Measurements from ENCODE around the gene NDOR1. TPM values are rescaled to one million over a fixed set of nuclear protein-coding genes. Genes with fewer than 3 reads are reported as not detected.

The NDOR1 gene
- total RNA-seq, 1 experiment from 2014 or later: 27.7 TPM

DNA sequence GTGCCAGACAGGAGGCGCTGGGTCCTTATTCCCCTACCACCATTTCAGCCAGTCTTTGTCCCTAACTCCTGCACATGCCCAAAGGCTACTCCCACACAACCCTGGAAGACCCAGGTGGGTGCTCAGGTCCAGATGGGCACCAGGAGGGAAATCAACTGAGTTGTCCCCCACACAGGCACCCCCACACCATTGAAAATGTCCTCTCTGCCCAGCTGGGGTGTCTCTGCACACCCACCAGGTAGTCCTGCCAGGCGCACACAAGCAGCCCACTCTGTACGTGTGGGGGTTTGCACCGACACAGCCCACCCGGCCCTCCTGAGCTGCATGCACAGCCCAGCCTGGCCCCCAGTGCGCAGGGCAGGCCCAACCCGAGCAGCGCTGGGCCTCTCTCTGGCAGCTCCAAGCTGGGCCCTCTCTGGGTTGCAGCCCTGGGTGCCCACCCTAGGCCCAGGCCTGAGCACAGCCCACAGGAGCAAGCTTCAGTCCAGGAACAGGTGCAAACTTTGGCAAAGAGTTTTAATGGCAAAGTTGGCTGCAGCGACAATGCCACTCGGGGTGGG lies 14.3 kb downstream of the NDOR1 start:
- intact Hi-C loops (cut with micrococcal nuclease; ENCODE audit: unreplicated experiment): no loop called here
- no peaks in the 10 kb centered on the region for H3K79me2 ChIP-seq (ENCODE audit: low read depth)
- POLR2A ChIA-PET (ENCODE audit: unreplicated experiment): interaction anchor here (0.6 kb wide), 2 partner anchors 13 to 18 kb away, joined by 3 to 4 read pairs; no protein-coding TSS in a partner anchor
- H4K20me1 ChIP-seq (ENCODE audit: insufficient read depth): no peaks in the 10 kb centered on the region; the same call in 1 of the 2 replicates
- CTCF ChIA-PET: no interaction called here
- peaks cover 44% of the 10 kb centered on the region for H3F3A ChIP-seq (ENCODE audit: insufficient read depth, low read depth)
- no peaks in the 10 kb centered on the region for H3K27me3 ChIP-seq (ENCODE audit: insufficient read depth, low read depth)
- H2AFZ ChIP-seq: no peak overlapping the region
- no peak overlapping the region for H3K27ac ChIP-seq
- no peak for DNase-seq
- H3K9me2 ChIP-seq (ENCODE audit: insufficient read depth): no peaks in the 10 kb centered on the region
- H3K36me3 ChIP-seq (ENCODE audit: low read depth): no peaks in the 10 kb centered on the region
- TF ChIP-seq, protein P1, sequence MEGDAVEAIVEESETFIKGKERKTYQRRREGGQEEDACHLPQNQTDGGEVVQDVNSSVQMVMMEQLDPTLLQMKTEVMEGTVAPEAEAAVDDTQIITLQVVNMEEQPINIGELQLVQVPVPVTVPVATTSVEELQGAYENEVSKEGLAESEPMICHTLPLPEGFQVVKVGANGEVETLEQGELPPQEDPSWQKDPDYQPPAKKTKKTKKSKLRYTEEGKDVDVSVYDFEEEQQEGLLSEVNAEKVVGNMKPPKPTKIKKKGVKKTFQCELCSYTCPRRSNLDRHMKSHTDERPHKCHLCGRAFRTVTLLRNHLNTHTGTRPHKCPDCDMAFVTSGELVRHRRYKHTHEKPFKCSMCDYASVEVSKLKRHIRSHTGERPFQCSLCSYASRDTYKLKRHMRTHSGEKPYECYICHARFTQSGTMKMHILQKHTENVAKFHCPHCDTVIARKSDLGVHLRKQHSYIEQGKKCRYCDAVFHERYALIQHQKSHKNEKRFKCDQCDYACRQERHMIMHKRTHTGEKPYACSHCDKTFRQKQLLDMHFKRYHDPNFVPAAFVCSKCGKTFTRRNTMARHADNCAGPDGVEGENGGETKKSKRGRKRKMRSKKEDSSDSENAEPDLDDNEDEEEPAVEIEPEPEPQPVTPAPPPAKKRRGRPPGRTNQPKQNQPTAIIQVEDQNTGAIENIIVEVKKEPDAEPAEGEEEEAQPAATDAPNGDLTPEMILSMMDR (conservative IDR thresholded peaks at IDR 0.05): no peak
- TF ChIP-seq EZH2 (IDR thresholded peaks at IDR 0.05; ENCODE audit: low read depth): no peak
- H3K4me1 ChIP-seq (replicated peaks; ENCODE audit: insufficient read depth): peaks cover 37% of the 10 kb centered on the region
- H3K4me2 ChIP-seq: no peak overlapping the region
- H3K9me3 ChIP-seq (ENCODE audit: insufficient read depth, low read depth): no peaks in the 10 kb centered on the region
- no TSS peak for BruUV-seq (replicated peaks)
- H3K4me3 ChIP-seq: no peak overlapping the region

- Histone ChIP-seq H3K9me2 (ENCODE audit: insufficient read depth) (no peaks in the 10 kb centered on the region), H3K79me2 (ENCODE audit: low read depth) (peaks cover 5% of the 10 kb centered on the region; the same call in 1 of the 2 replicates), H3K9me3 (ENCODE audit: insufficient read depth, low read depth) (no peaks in the 10 kb centered on the region), H3K36me3 (ENCODE audit: low read depth) (no peaks in the 10 kb centered on the region), H3K4me1 (replicated peaks; ENCODE audit: insufficient read depth) (peaks cover 44% of the 10 kb centered on the region), H4K20me1 (ENCODE audit: insufficient read depth) (no peaks in the 10 kb centered on the region; the same call in 1 of the 2 replicates), H2AFZ (no peak overlapping the region), H3F3A (ENCODE audit: insufficient read depth, low read depth) (peaks cover 51% of the 10 kb centered on the region), H3K4me3 (no peak overlapping the region), H3K27ac (no peak overlapping the region), H3K27me3 (ENCODE audit: insufficient read depth, low read depth) (no peaks in the 10 kb centered on the region), H3K4me2 (no peak overlapping the region)
- intact Hi-C loops (cut with micrococcal nuclease; ENCODE audit: unreplicated experiment): no loop called here
- TF ChIP-seq EZH2 (IDR thresholded peaks at IDR 0.05; ENCODE audit: low read depth): no peak
- TF ChIP-seq, protein P1 (conservative IDR thresholded peaks at IDR 0.05): no peak
- POLR2A ChIA-PET (ENCODE audit: unreplicated experiment): interaction anchor here (0.6 to 0.7 kb wide), 2 partner anchors 14 to 90 kb away, joined by 3 to 35 read pairs; no protein-coding TSS in a partner anchor
- no peak for DNase-seq
- CTCF ChIA-PET: no interaction called here
- BruUV-seq (replicated peaks): no TSS peak
These were observed 15.0 kb downstream of the NDOR1 start for GRCh38 chr9:137220317-137221094.

DNA sequence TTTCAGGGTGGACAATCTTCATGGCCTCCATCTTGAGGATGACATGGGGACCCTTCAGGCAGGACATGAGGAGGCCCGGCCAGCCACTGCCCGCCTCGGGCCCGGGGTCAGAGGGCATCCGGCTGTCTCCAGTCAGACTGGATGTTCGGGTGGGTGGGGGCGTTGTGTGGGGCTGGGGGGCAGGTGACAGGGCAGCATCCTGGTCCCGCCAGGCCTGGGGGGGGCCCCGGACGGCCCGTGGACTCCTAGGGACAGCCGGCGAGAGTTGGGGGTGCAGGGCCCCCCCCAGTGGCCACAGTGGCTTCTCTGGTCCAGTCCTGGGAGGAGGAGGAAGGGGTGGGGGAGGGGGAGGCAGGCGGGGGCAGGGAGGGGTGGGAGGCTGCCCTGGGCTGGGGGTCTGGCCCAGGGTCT lies 15.6 kb downstream of the NDOR1 start:
- TF ChIP-seq EZH2 (IDR thresholded peaks at IDR 0.05; ENCODE audit: low read depth): no peak
- TF ChIP-seq, protein P1 (conservative IDR thresholded peaks at IDR 0.05): no peak
- no peak overlapping the region; the same call in 1 of the 2 replicates for H3K4me3 ChIP-seq
- H2AFZ ChIP-seq: no peak overlapping the region
- peaks cover 7% of the 10 kb centered on the region; the same call in 1 of the 2 replicates for H3K79me2 ChIP-seq (ENCODE audit: low read depth)
- no TSS peak for BruUV-seq (replicated peaks)
- H3K4me1 ChIP-seq (replicated peaks; ENCODE audit: insufficient read depth): peaks cover 50% of the 10 kb centered on the region
- ChIA-PET POLR2A (ENCODE audit: unreplicated experiment) (interaction anchor here (0.7 kb wide), 1 partner anchor 90 kb away, joined by 35 read pairs; no protein-coding TSS in a partner anchor), CTCF (interaction anchor here (0.6 kb wide), 1 partner anchor 552 kb away, joined by 3 read pairs; no protein-coding TSS in a partner anchor)
- H4K20me1 ChIP-seq (ENCODE audit: insufficient read depth): no peaks in the 10 kb centered on the region; the same call in 1 of the 2 replicates
- no peaks in the 10 kb centered on the region for H3K9me3 ChIP-seq (ENCODE audit: insufficient read depth, low read depth)
- H3F3A ChIP-seq (ENCODE audit: insufficient read depth, low read depth): peaks cover 57% of the 10 kb centered on the region
- peak overlapping the region; percentile 75; the same call in 1 of the 2 replicates for H3K4me2 ChIP-seq
- DNase-seq: no peak
- no peak overlapping the region for H3K27ac ChIP-seq
- no peaks in the 10 kb centered on the region for H3K36me3 ChIP-seq (ENCODE audit: low read depth)
- intact Hi-C loops (cut with micrococcal nuclease; ENCODE audit: unreplicated experiment): no loop called here
- no peaks in the 10 kb centered on the region for H3K9me2 ChIP-seq (ENCODE audit: insufficient read depth)
- no peaks in the 10 kb centered on the region for H3K27me3 ChIP-seq (ENCODE audit: insufficient read depth, low read depth)
